CD4-positive, alpha-beta memory T cell (primary cell): ENCODE results near the gene GNB1L. TPM values are rescaled to one million over a fixed set of nuclear protein-coding genes. Genes with fewer than 3 reads are reported as not detected.
A peak's percentile ranks its signal among the peaks of the same experiment; 100 is the strongest.
"Not testable (repeated sequence)": the region's sequence is repeated elsewhere in the genome, so short reads cannot be mapped to it uniquely, and the experiment has no call there.

Experiments
- CTCF ChIA-PET: fragments of 350-600 bp; sonication (Branson Sonifier 250); formaldehyde crosslinking; loops from one replicate; lab custom pipeline; 2021; ENCODE audit warnings: inconsistent platforms; ENCODE audit not compliant: partially characterized antibody; lab: Charles Lee
- POLR2A ChIA-PET: fragments of 350-600 bp; sonication (Branson Sonifier 250); formaldehyde crosslinking; loops from one replicate; lab custom pipeline; 2021; ENCODE audit not compliant: partially characterized antibody; lab: Charles Lee
- DNase-seq, 5 donors: peaks; one replicate each; pipeline versions ENCODE4 v3.0.0 to v3.0.0-alpha.2; 2020 to 2022; ENCODE audit warnings: mixed read lengths in 1 of 5
- H3K27ac ChIP-seq: one replicate; pipeline ENCODE4 v1.7.0; 2013; ENCODE audit warnings: low read depth, low read length
- H3K27me3 ChIP-seq: 2 replicates; pipeline ENCODE4 v1.7.0; 2013; ENCODE audit warnings: mild to moderate bottlenecking, low read length, moderate library complexity; ENCODE audit not compliant: insufficient read depth
- H3K36me3 ChIP-seq: 2 replicates; pipeline ENCODE4 v1.7.0; 2013; ENCODE audit warnings: mild to moderate bottlenecking, low read length, moderate library complexity; ENCODE audit not compliant: insufficient read depth
- H3K4me1 ChIP-seq: 2 replicates; pipeline ENCODE4 v1.7.0; 2013; ENCODE audit warnings: mild to moderate bottlenecking, low read length, moderate library complexity; ENCODE audit not compliant: insufficient read depth
- H3K4me3 ChIP-seq, 2 donors: one replicate each; pipeline ENCODE4 v1.7.0; 2013; ENCODE audit warnings: low read length in 2 of 2, mild to moderate bottlenecking in 1 of 2
- H3K9me3 ChIP-seq, 2 donors: one replicate each; pipeline ENCODE4 v1.7.0; 2013; ENCODE audit warnings: low read length in 2 of 2, control low read depth in 1 of 2; ENCODE audit not compliant: control insufficient read depth in 1 of 2
- H3K27ac Mint-ChIP-seq, 7 donors: one replicate each; pipeline ENCODE4 v1.8.0; 2020 to 2021; ENCODE audit warnings: mixed read lengths in 7 of 7, mild to moderate bottlenecking in 6 of 7, inconsistent platforms in 3 of 7, moderate library complexity in 3 of 7
- H3K27me3 Mint-ChIP-seq, 2 donors: one replicate each; pipeline ENCODE4 v1.8.0; 2020 to 2021; ENCODE audit warnings: mixed read lengths in 2 of 2
- H3K36me3 Mint-ChIP-seq, 2 donors: one replicate each; pipeline ENCODE4 v1.8.0; 2020 to 2021; ENCODE audit warnings: mixed read lengths in 2 of 2, inconsistent platforms in 1 of 2, mild to moderate bottlenecking in 1 of 2
- H3K4me1 Mint-ChIP-seq, 4 donors: one replicate each; pipeline ENCODE4 v1.8.0; 2020 to 2021; ENCODE audit warnings: mixed read lengths in 4 of 4, mild to moderate bottlenecking in 1 of 4
- H3K4me3 Mint-ChIP-seq, 8 donors: one replicate each; pipeline ENCODE4 v1.8.0; 2020 to 2021; ENCODE audit warnings: mixed read lengths in 8 of 8, mild to moderate bottlenecking in 7 of 8, moderate library complexity in 6 of 8, inconsistent platforms in 3 of 8
- H3K9me3 Mint-ChIP-seq, 8 donors: one replicate each; pipeline ENCODE4 v1.8.0; 2020 to 2021; ENCODE audit warnings: mixed read lengths in 8 of 8, mild to moderate bottlenecking in 5 of 8, inconsistent platforms in 3 of 8, moderate library complexity in 1 of 8
- intact Hi-C: fragments of 100-400 bp; cut with micrococcal nuclease; formaldehyde crosslinking; loops from one replicate; pipeline ENCODE4 v1.15.1; 2023
- polyA plus RNA-seq, 2 donors: library from polyadenylated mRNA; unstranded; fragments of 300-500 nt; fragmentation: Illumina TruSeq; gene quantifications; one replicate each; pipeline ENCODE4 v1.2.3, GENCODE V29; 2021
- total RNA-seq, 2 experiments: library from RNA; stranded (reverse); gene quantifications; one replicate each; pipeline ENCODE4 v1.2.3, GENCODE V29; 2021

The GNB1L gene
- total and polyA plus RNA-seq, 4 experiments from 2014 or later = 7.9 to 14.6 (median 10.7) TPM

GRCh38 chr22:19841641-19842392 is 12.9 kb downstream of the GNB1L start:
- POLR2A ChIA-PET = no interaction called here
- Mint-ChIP-seq H3K4me3 (no peak overlapping the region), H3K27ac (peak overlapping the region in 4 of 7 donors; percentile 17 to 51 (median 32))

GRCh38 chr22:19840955-19841640 is 13.6 kb downstream of the GNB1L start:
- no peaks in the 10 kb centered on the region for H3K36me3 ChIP-seq
- POLR2A ChIA-PET = no interaction called here
- CTCF ChIA-PET = interaction anchor here (1.0 kb wide), 1 partner anchor 41 kb away, joined by 4 read pairs; no protein-coding TSS in a partner anchor
- H3K27ac ChIP-seq = no peak overlapping the region
- Mint-ChIP-seq H3K27me3 (no peaks in the 10 kb centered on the region), H3K9me3 (no peaks in the 10 kb centered on the region), H3K27ac (peak overlapping the region in 3 of 7 donors; percentile 35 to 52 (median 50)), H3K36me3 (no peaks in the 10 kb centered on the region), H3K4me3 (no peak overlapping the region), H3K4me1 (peaks cover 20 to 27% (median 25%) of the 10 kb centered on the region in 4 donors)
- peaks cover 15% of the 10 kb centered on the region for H3K4me1 ChIP-seq
- H3K27me3 ChIP-seq = no peaks in the 10 kb centered on the region
- no peak for DNase-seq
- no peaks in the 10 kb centered on the region for H3K9me3 ChIP-seq
- intact Hi-C loops = no loop called here
- H3K4me3 ChIP-seq = no peak overlapping the region

More at GRCh38 chr22:19841641-19842392, 12.9 kb downstream of the GNB1L start:
- H3K9me3 ChIP-seq = no peaks in the 10 kb centered on the region
- peaks cover 18 to 27% (median 23%) of the 10 kb centered on the region in 4 donors for H3K4me1 Mint-ChIP-seq
- intact Hi-C loops = no loop called here
- H3K27ac ChIP-seq = no peak overlapping the region
- no peaks in the 10 kb centered on the region for H3K9me3 Mint-ChIP-seq
- H3K4me3 ChIP-seq = no peak overlapping the region
- no peak for DNase-seq
- no peaks in the 10 kb centered on the region for H3K36me3 Mint-ChIP-seq
- no peaks in the 10 kb centered on the region for H3K36me3 ChIP-seq
- peaks cover 15% of the 10 kb centered on the region for H3K4me1 ChIP-seq
- CTCF ChIA-PET = interaction anchor here (1.0 kb wide), 1 partner anchor 40 kb away, joined by 4 read pairs; no protein-coding TSS in a partner anchor
- H3K27me3 Mint-ChIP-seq = no peaks in the 10 kb centered on the region
- no peaks in the 10 kb centered on the region for H3K27me3 ChIP-seq

GRCh38 chr22:19840059-19840458 is 14.6 kb downstream of the GNB1L start:
- no peak for DNase-seq
- Mint-ChIP-seq H3K4me3 (no peak overlapping the region), H3K36me3 (no peaks in the 10 kb centered on the region), H3K27ac (no peak overlapping the region), H3K4me1 (peaks cover 20 to 23% (median 21%) of the 10 kb centered on the region in 4 donors), H3K9me3 (no peaks in the 10 kb centered on the region), H3K27me3 (no peaks in the 10 kb centered on the region)
- CTCF ChIA-PET = no interaction called here
- H3K4me3 ChIP-seq = no peak overlapping the region
- H3K27me3 ChIP-seq = no peaks in the 10 kb centered on the region
- H3K9me3 ChIP-seq = no peaks in the 10 kb centered on the region
- POLR2A ChIA-PET = no interaction called here
- H3K4me1 ChIP-seq = peaks cover 11% of the 10 kb centered on the region
- intact Hi-C loops = no loop called here
- no peaks in the 10 kb centered on the region for H3K36me3 ChIP-seq
- H3K27ac ChIP-seq = no peak overlapping the region

GRCh38 chr22:19837915-19838314 is 16.8 kb downstream of the GNB1L start:
- Mint-ChIP-seq H3K27me3 (no peaks in the 10 kb centered on the region), H3K36me3 (no peaks in the 10 kb centered on the region), H3K4me1 (peaks cover 8 to 19% (median 15%) of the 10 kb centered on the region in 4 donors), H3K27ac (no peak overlapping the region), H3K4me3 (no peak overlapping the region), H3K9me3 (no peaks in the 10 kb centered on the region)
- DNase-seq = no peak
- ChIA-PET POLR2A (no interaction called here), CTCF (no interaction called here)
- intact Hi-C loops = no loop called here
- Histone ChIP-seq H3K9me3 (no peaks in the 10 kb centered on the region), H3K4me1 (no peaks in the 10 kb centered on the region), H3K27me3 (no peaks in the 10 kb centered on the region), H3K27ac (no peak overlapping the region), H3K36me3 (no peaks in the 10 kb centered on the region), H3K4me3 (no peak overlapping the region)

GRCh38 chr22:19836512-19836911 is 18.2 kb downstream of the GNB1L start:
- ChIA-PET CTCF (interaction anchor here (1.1 kb wide), 1 partner anchor 80 kb away, joined by 3 read pairs; no protein-coding TSS in a partner anchor), POLR2A (no interaction called here)
- H3K4me3 ChIP-seq = no peak overlapping the region
- Mint-ChIP-seq H3K27ac (peak overlapping the region in 2 of 7 donors; percentile 25 to 33), H3K36me3 (no peaks in the 10 kb centered on the region), H3K4me3 (no peak overlapping the region), H3K27me3 (no peaks in the 10 kb centered on the region), H3K9me3 (no peaks in the 10 kb centered on the region), H3K4me1 (peaks cover 4 to 17% (median 15%) of the 10 kb centered on the region in 4 donors)
- no peaks in the 10 kb centered on the region for H3K9me3 ChIP-seq
- no peaks in the 10 kb centered on the region for H3K4me1 ChIP-seq
- intact Hi-C loops = no loop called here
- H3K27ac ChIP-seq = no peak overlapping the region
- H3K27me3 ChIP-seq = no peaks in the 10 kb centered on the region
- DNase-seq = no peak
- no peaks in the 10 kb centered on the region for H3K36me3 ChIP-seq

- H3K9me3 ChIP-seq = no peaks in the 10 kb centered on the region
- DNase-seq = no peak
- no peak overlapping the region for H3K27ac ChIP-seq
- no peak overlapping the region for H3K27ac Mint-ChIP-seq
- CTCF ChIA-PET = no interaction called here
- H3K4me3 ChIP-seq = no peak overlapping the region
- H3K27me3 ChIP-seq = no peaks in the 10 kb centered on the region
- intact Hi-C loops = no loop called here
- no peaks in the 10 kb centered on the region for H3K27me3 Mint-ChIP-seq
- H3K36me3 ChIP-seq = no peaks in the 10 kb centered on the region
- no peak overlapping the region for H3K4me3 Mint-ChIP-seq
- no peaks in the 10 kb centered on the region for H3K4me1 ChIP-seq
- peaks cover 0 to 3% of the 10 kb centered on the region in 2 donors for H3K36me3 Mint-ChIP-seq
- H3K4me1 Mint-ChIP-seq = peaks cover 4 to 15% (median 15%) of the 10 kb centered on the region in 4 donors
- no peaks in the 10 kb centered on the region for H3K9me3 Mint-ChIP-seq
- POLR2A ChIA-PET = no interaction called here
These were observed 20.1 kb downstream of the GNB1L start for GRCh38 chr22:19834599-19834998.

- H3K9me3 Mint-ChIP-seq, CTCF ChIA-PET, H3K36me3 Mint-ChIP-seq, H3K4me1 ChIP-seq, H3K27me3 Mint-ChIP-seq, H3K4me3 Mint-ChIP-seq, H3K27ac Mint-ChIP-seq, H3K27me3 ChIP-seq, DNase-seq, H3K9me3 ChIP-seq, H3K27ac ChIP-seq, H3K4me3 ChIP-seq, H3K36me3 ChIP-seq, intact Hi-C loops: not testable (repeated sequence)
- POLR2A ChIA-PET = interaction anchor here (1.4 kb wide), 1 partner anchor 22 kb away, joined by 5 read pairs; the partner anchor contains the start of genes GNB1L and RTL10
- H3K4me1 Mint-ChIP-seq = peaks cover 4 to 15% (median 13%) of the 10 kb centered on the region in 4 donors
These were observed 21.3 kb downstream of the GNB1L start for GRCh38 chr22:19833327-19833726.
